IMR-90 (cell line): ENCODE data around the gene NAV2. TPM values are rescaled to one million over a fixed set of nuclear protein-coding genes. Genes with fewer than 3 reads are reported as not detected.

ENCODE experiments used
- ATAC-seq: fragments of 200-7000 bp; cut with Tn5 transposase; 2 replicates; pipeline ENCODE4 v1.9.1; 2020; ENCODE audit warnings: low read depth, mild to moderate bottlenecking, moderate library complexity
- BruUV-seq: library from RNA; stranded (reverse); fragments of 400-500 nt; replicated peaks from 2 replicates; lab custom pipeline; 2021; lab: Mats Ljungman, UMichigan
- CTCF ChIA-PET: fragments of 300-600 bp; formaldehyde crosslinking; extraction: SDS; loops from one replicate; lab custom pipeline; 2021; ENCODE audit warnings: antibody characterized with exemption; lab: Yijun Ruan, JAX
- POLR2A ChIA-PET: fragments of 300-600 bp; sonication (Branson Sonifier 250); formaldehyde crosslinking; loops from one replicate; lab custom pipeline; 2022; ENCODE audit warnings: antibody characterized with exemption; ENCODE audit not compliant: unreplicated experiment; lab: Charles Lee
- DNase-seq: peaks from one replicate; pipeline ENCODE4 v3.0.0; 2013
- H2AFZ ChIP-seq: replicated peaks from 2 replicates; pipeline ENCODE3; 2013; ENCODE audit warnings: low read length, mild to moderate bottlenecking; ENCODE audit not compliant: poor library complexity
- H2AK5ac ChIP-seq: 2 replicates; pipeline ENCODE4 v1.6.1; 2013; ENCODE audit warnings: low read depth, low read length, inconsistent platforms
- H2AK9ac ChIP-seq: replicated peaks from 2 replicates; pipeline ENCODE3; 2013; ENCODE audit warnings: mild to moderate bottlenecking, low read depth, low read length, moderate library complexity; ENCODE audit not compliant: poor library complexity
- H2BK120ac ChIP-seq: 2 replicates; pipeline ENCODE4 v1.6.1; 2013; ENCODE audit warnings: low read depth, low read length, inconsistent platforms
- H2BK15ac ChIP-seq: 3 replicates; pipeline ENCODE4 v1.6.1; 2013; ENCODE audit warnings: low read depth, low read length, inconsistent platforms
- H2BK20ac ChIP-seq: 2 replicates; pipeline ENCODE4 v1.6.1; 2013; ENCODE audit warnings: low read depth, mild to moderate bottlenecking, inconsistent platforms, low read length, moderate library complexity
- H2BK5ac ChIP-seq: 2 replicates; pipeline ENCODE4 v1.6.1; 2013; ENCODE audit warnings: mild to moderate bottlenecking, low read depth, low read length, inconsistent platforms; ENCODE audit not compliant: poor library complexity, severe bottlenecking
- H3K14ac ChIP-seq: replicated peaks from 2 replicates; pipeline ENCODE4 v1.6.1; 2013; ENCODE audit warnings: low read depth, low read length, inconsistent platforms
- H3K18ac ChIP-seq: 2 replicates; pipeline ENCODE4 v1.6.1; 2013; ENCODE audit warnings: low read depth, low read length, control low read depth
- H3K23ac ChIP-seq: 2 replicates; pipeline ENCODE4 v1.6.1; 2013; ENCODE audit warnings: low read depth, low read length, inconsistent platforms
- H3K27ac ChIP-seq: 2 replicates; pipeline ENCODE4 v1.5.1; 2013; ENCODE audit warnings: mild to moderate bottlenecking, control low read depth, low read length; ENCODE audit not compliant: insufficient read depth
- H3K27me3 ChIP-seq: 2 replicates; pipeline ENCODE4 v1.6.1; 2013; ENCODE audit warnings: low read length; ENCODE audit not compliant: control insufficient read depth, insufficient read depth
- H3K36me3 ChIP-seq: 2 replicates; pipeline ENCODE4 v1.6.1; 2013; ENCODE audit warnings: low read length, mixed read lengths; ENCODE audit not compliant: control insufficient read depth, insufficient read depth
- H3K4ac ChIP-seq: 2 replicates; pipeline ENCODE4 v1.6.1; 2013; ENCODE audit warnings: low read depth, low read length, inconsistent platforms
- H3K4me1 ChIP-seq: 2 replicates; pipeline ENCODE4 v1.6.1; 2013; ENCODE audit warnings: low read length, mixed read lengths; ENCODE audit not compliant: control insufficient read depth, insufficient read depth
- H3K4me2 ChIP-seq: 2 replicates; pipeline ENCODE4 v1.6.1; 2013; ENCODE audit warnings: low read depth, mild to moderate bottlenecking, control low read depth, low read length, moderate library complexity
- H3K4me3 ChIP-seq: 2 replicates; pipeline ENCODE4 v1.5.1; 2013; ENCODE audit warnings: low read depth, mild to moderate bottlenecking, control low read depth, low read length, moderate library complexity; ENCODE audit not compliant: insufficient read depth
- H3K56ac ChIP-seq: 2 replicates; pipeline ENCODE4 v1.6.1; 2013; ENCODE audit warnings: low read length, inconsistent platforms; ENCODE audit not compliant: insufficient read depth; ENCODE audit errors: extremely low read depth
- H3K79me1 ChIP-seq, 2 experiments: 2 replicates each; pipeline ENCODE4 v1.6.1; 2013; ENCODE audit warnings: low read length in 2 of 2, inconsistent platforms in 1 of 2, low read depth in 1 of 2
- H3K9ac ChIP-seq: 2 replicates; pipeline ENCODE4 v1.6.1; 2013; ENCODE audit warnings: low read depth, low read length, control low read depth
- H3K9me1 ChIP-seq: 2 replicates; pipeline ENCODE4 v1.6.1; 2013; ENCODE audit warnings: low read length, inconsistent platforms; ENCODE audit not compliant: insufficient read depth
- H3K9me3 ChIP-seq: 2 replicates; pipeline ENCODE4 v1.6.1; 2013; ENCODE audit warnings: low read length; ENCODE audit not compliant: control insufficient read depth, insufficient read depth
- H4K20me1 ChIP-seq: 2 replicates; pipeline ENCODE4 v1.6.1; 2013; ENCODE audit warnings: low read length, inconsistent platforms; ENCODE audit not compliant: insufficient read depth
- H4K5ac ChIP-seq: 2 replicates; pipeline ENCODE4 v1.6.1; 2013; ENCODE audit warnings: mild to moderate bottlenecking, low read depth, low read length, control low read depth
- H4K8ac ChIP-seq, 2 experiments: 2 replicates each; pipeline ENCODE4 v1.6.1; 2013; ENCODE audit warnings: low read depth in 2 of 2, low read length in 2 of 2, control low read depth in 1 of 2, inconsistent platforms in 1 of 2
- H4K91ac ChIP-seq: 2 replicates; pipeline ENCODE4 v1.6.1; 2013; ENCODE audit warnings: low read depth, low read length, inconsistent platforms; ENCODE audit not compliant: insufficient read depth
- FOS ChIP-seq: fragments of 150-350 bp; IDR thresholded peaks from 2 replicates; pipeline ENCODE4 v1.6.1; 2016; ENCODE audit warnings: low read depth, low read length
- WGBS, 2 experiments: methylation state at CpG; one replicate each; pipeline versions ENCODE4 v1.1.5 to v1.1.7; 2013; ENCODE audit warnings: missing lambda C conversion rate in 2 of 2; ENCODE audit not compliant: insufficient read length in 1 of 2; ENCODE audit errors: extremely low coverage in 2 of 2; 5-methylcytosine and 5-hydroxymethylcytosine counted together
- dilution Hi-C: fragments of 300-500 bp; cut with HindIII; formaldehyde crosslinking; loops from one replicate; pipeline ENCODE4 v1.14.3; 2018; ENCODE audit warnings: low sequenced_read_pairs; ENCODE audit not compliant: unreplicated experiment
- in situ Hi-C: fragments of 300-500 bp; cut with MboI; formaldehyde crosslinking; loops from 3 replicates; pipeline ENCODE4 v1.14.3; 2019; ENCODE audit warnings: low sequenced_read_pairs, inconsistent platforms, mixed read lengths
- intact Hi-C: fragments of 100-400 bp; cut with micrococcal nuclease; formaldehyde crosslinking; loops from 2 replicates; pipeline ENCODE4 v1.10.0; 2022
- polyA plus RNA-seq, 3 experiments: library from polyadenylated mRNA; depleted of rRNA; stranded (reverse); fragments of >200 nt; gene quantifications; 2 replicates each; pipeline ENCODE4 v1.2.3, GENCODE V29; 2012; ENCODE audit warnings: low replicate concordance in 1 of 3
- total RNA-seq: library from RNA; depleted of rRNA; stranded (reverse); fragments of >200 nt; gene quantifications from 2 replicates; pipeline ENCODE4 v1.2.3, GENCODE V29; 2012

NAV2 gene
- total and polyA plus RNA-seq, 2 of the 4 experiments (the other 2 are of a cell fraction) = 4.5 to 12.6 TPM

GRCh38 chr11:20051469-20052399, 339.1 kb downstream of the NAV2 start:
- Histone ChIP-seq H2BK5ac (no peak overlapping the region), H2BK20ac (no peak overlapping the region), H3K18ac (no peak overlapping the region), H3K36me3 (peaks cover 27% of the 10 kb centered on the region), H2BK120ac (no peak overlapping the region), H3K56ac (no peak overlapping the region), H3K4me3 (no peak overlapping the region), H3K27ac (no peak overlapping the region), H3K4me2 (no peak overlapping the region), H2AK5ac (no peak overlapping the region), H3K27me3 (no peaks in the 10 kb centered on the region), H3K9ac (no peak overlapping the region), H2AK9ac (no peak overlapping the region), H4K5ac (no peak overlapping the region), H4K8ac (no peak overlapping the region), H3K9me3 (no peaks in the 10 kb centered on the region), H3K23ac (no peak overlapping the region), H3K9me1 (peaks cover 29% of the 10 kb centered on the region; the same call in 1 of the 2 replicates), H2BK15ac (no peak overlapping the region), H4K91ac (no peak overlapping the region), H4K20me1 (peaks cover 4% of the 10 kb centered on the region; the same call in 1 of the 2 replicates), H3K4me1 (peaks cover 19% of the 10 kb centered on the region), H3K4ac (no peak overlapping the region), H2AFZ (no peak overlapping the region), H3K79me1 (peaks cover 4 to 7% of the 10 kb centered on the region in 2 experiments; a peak in 2 of 4 replicates), H3K14ac (0 out of 2 replicates have a peak overlapping the region, but pooled peaks have one; percentile 11)
- in situ Hi-C loops = no loop called here
- TF ChIP-seq FOS = no peak
- dilution Hi-C loops = no loop called here
- ATAC-seq (no peak), DNase-seq (no peak)
- intact Hi-C loops = no loop called here
- ChIA-PET POLR2A (no interaction called here), CTCF (interaction anchor here (0.6 to 1.2 kb wide), 2 partner anchors 81 to 1128 kb away, joined by 3 read pairs; no protein-coding TSS in a partner anchor)
- no TSS peak for BruUV-seq
- no CpG with 5 or more reads among the region's 5 CpGs for WGBS, 2 experiments
